Liver (tissue), 9 donors: ENCODE results near the gene EXOSC5. TPM values are rescaled to one million over a fixed set of nuclear protein-coding genes. Genes with fewer than 3 reads are reported as not detected.
A peak's percentile ranks its signal among the peaks of the same experiment; 100 is the strongest.

Experiments
- DNase-seq: peaks from one replicate; pipeline ENCODE4 v3.0.0-alpha.2; 2017; ENCODE audit warnings: low spot score
- H3K27ac ChIP-seq, 2 donors: one replicate each; pipeline ENCODE4 v1.7.0; 2013; ENCODE audit warnings: inconsistent platforms in 2 of 2, low read length in 2 of 2, control low read depth in 1 of 2, low read depth in 1 of 2, mild to moderate bottlenecking in 1 of 2
- H3K27me3 ChIP-seq, 4 donors: one replicate each; pipeline versions ENCODE4 v1.6.1 to v1.7.0; 2013; ENCODE audit warnings: low read length in 3 of 4, inconsistent platforms in 1 of 4, mild to moderate bottlenecking in 1 of 4, moderate library complexity in 1 of 4; ENCODE audit not compliant: control insufficient read depth in 4 of 4, insufficient read depth in 4 of 4
- H3K36me3 ChIP-seq, 4 donors: one replicate each; pipeline versions ENCODE4 v1.6.1 to v1.7.0; 2013; ENCODE audit warnings: low read length in 3 of 4, mild to moderate bottlenecking in 3 of 4, low read depth in 1 of 4, moderate library complexity in 1 of 4; ENCODE audit not compliant: control insufficient read depth in 4 of 4, insufficient read depth in 3 of 4
- H3K4me1 ChIP-seq, 4 donors: one replicate each; pipeline versions ENCODE4 v1.6.1 to v1.7.0; 2013; ENCODE audit warnings: low read length in 3 of 4, mild to moderate bottlenecking in 3 of 4, moderate library complexity in 1 of 4; ENCODE audit not compliant: control insufficient read depth in 4 of 4, insufficient read depth in 4 of 4
- H3K4me3 ChIP-seq, 3 donors: one replicate each; pipeline versions ENCODE4 v1.6.1 to v1.7.0; 2013; ENCODE audit warnings: low read length in 3 of 3, control low read depth in 1 of 3, low read depth in 1 of 3, mild to moderate bottlenecking in 1 of 3
- H3K9ac ChIP-seq, 2 donors: one replicate each; pipeline ENCODE4 v1.7.0; 2013; ENCODE audit warnings: low read length in 2 of 2, mild to moderate bottlenecking in 2 of 2, moderate library complexity in 2 of 2, control low read depth in 1 of 2, low read depth in 1 of 2
- H3K9me3 ChIP-seq, 4 donors: one replicate each; pipeline versions ENCODE4 v1.6.1 to v1.7.0; 2013; ENCODE audit warnings: low read length in 3 of 4; ENCODE audit not compliant: control insufficient read depth in 4 of 4
- ATF3 ChIP-seq: IDR thresholded peaks from 2 replicates; pipeline ENCODE4 v1.6.1; 2016; ENCODE audit warnings: antibody characterized with exemption
- EGR1 ChIP-seq, 2 donors: IDR thresholded peaks; 2 replicates each; pipeline ENCODE4 v1.6.1; 2016 to 2018; ENCODE audit warnings: antibody characterized with exemption in 2 of 2, low read depth in 2 of 2
- FOXA1 ChIP-seq: IDR thresholded peaks from 2 replicates; pipeline ENCODE4 v1.6.1; 2016; ENCODE audit warnings: antibody characterized with exemption
- FOXA2 ChIP-seq: IDR thresholded peaks from 2 replicates; pipeline ENCODE4 v1.6.1; 2016; ENCODE audit warnings: antibody characterized with exemption
- GABPA ChIP-seq, 2 donors: IDR thresholded peaks in 1 of 2; conservative IDR thresholded peaks in 1 of 2; 2 replicates each; pipeline ENCODE4 v1.6.1; 2016; ENCODE audit warnings: antibody characterized with exemption in 2 of 2, mild to moderate bottlenecking in 1 of 2, moderate library complexity in 1 of 2
- HNF4A ChIP-seq, 2 donors: conservative IDR thresholded peaks; 2 replicates each; pipeline ENCODE4 v1.6.1; 2016; ENCODE audit warnings: antibody characterized with exemption in 2 of 2, mild to moderate bottlenecking in 2 of 2
- HNF4G ChIP-seq: IDR thresholded peaks from 2 replicates; pipeline ENCODE4 v1.6.1; 2016; ENCODE audit warnings: antibody characterized with exemption
- JUND ChIP-seq, 2 donors: IDR thresholded peaks; 2 replicates each; pipeline ENCODE4 v1.6.1; 2016; ENCODE audit warnings: antibody characterized with exemption in 2 of 2
- MAX ChIP-seq: IDR thresholded peaks from 2 replicates; pipeline ENCODE4 v1.6.1; 2016; ENCODE audit warnings: antibody characterized with exemption
- NR2F2 ChIP-seq: IDR thresholded peaks from 2 replicates; pipeline ENCODE4 v1.6.1; 2016; ENCODE audit warnings: antibody characterized with exemption
- RAD21 ChIP-seq, 2 donors: IDR thresholded peaks; 2 replicates each; pipeline ENCODE4 v1.6.1; 2016; ENCODE audit warnings: antibody characterized with exemption in 2 of 2, mild to moderate bottlenecking in 2 of 2
- REST ChIP-seq: IDR thresholded peaks from 2 replicates; pipeline ENCODE4 v1.6.1; 2016; ENCODE audit warnings: antibody characterized with exemption, mild to moderate bottlenecking
- RXRA ChIP-seq, 2 donors: IDR thresholded peaks; 2 replicates each; pipeline ENCODE4 v1.6.1; 2017 to 2018; ENCODE audit warnings: antibody characterized with exemption in 2 of 2, mild to moderate bottlenecking in 1 of 2
- SP1 ChIP-seq: IDR thresholded peaks from 2 replicates; pipeline ENCODE4 v1.6.1; 2018; ENCODE audit warnings: antibody characterized with exemption, mild to moderate bottlenecking
- TAF1 ChIP-seq: conservative IDR thresholded peaks from 2 replicates; pipeline ENCODE4 v1.6.1; 2016; ENCODE audit warnings: antibody characterized with exemption, mild to moderate bottlenecking
- YY1 ChIP-seq: IDR thresholded peaks from 2 replicates; pipeline ENCODE4 v1.6.1; 2016; ENCODE audit warnings: antibody characterized with exemption, mild to moderate bottlenecking
- WGBS: extraction: QIAGEN DNeasy Blood & Tissue Kit; methylation state at CpG from one replicate; pipeline ENCODE4 v1.1.7; 2013; 5-methylcytosine and 5-hydroxymethylcytosine counted together
- polyA plus RNA-seq, 2 donors: library from polyadenylated mRNA; stranded (reverse) in 1 of 2; unstranded in 1 of 2; fragments of 200-250 nt in 1 of 2; fragments of >200 nt in 1 of 2; fragmentation: Nextera tagmentation in 1 of 2; extraction: Ambion mirVana in 1 of 2; gene quantifications; one replicate each; pipeline versions ENCODE4 v1.2.1 to v1.2.3, GENCODE V29; 2013 to 2015
- total RNA-seq, 2 donors: library from RNA; depleted of rRNA; stranded (reverse); fragments of >200 nt; gene quantifications; one replicate each; pipeline ENCODE4 v1.2.3, GENCODE V29; 2014
- TF ChIP-seq, protein P1 (sequence below): IDR thresholded peaks from 2 replicates; pipeline ENCODE4 v1.6.1; 2016; ENCODE audit warnings: antibody characterized with exemption
- donor health status: healthy.
- donor health status: healthy.
- donor health status: healthy.
- donor health status: healthy.
- donor health status: healthy.

EXOSC5 gene
- total and polyA plus RNA-seq, 4 donors: 8.3 to 26.7 (median 18.9) TPM

- H3K9ac ChIP-seq: no peak overlapping the region
- H3K36me3 ChIP-seq: peaks cover 0 to 4% (median 0%) of the 10 kb centered on the region in 4 donors
- TF ChIP-seq NR2F2 (peak; percentile 20), HNF4G (no peak), EGR1 (IDR thresholded peaks at IDR 0.05; ENCODE audit: low read depth in 2 of 2) (no peak)
- peaks cover 2 to 25% (median 17%) of the 10 kb centered on the region in 4 donors for H3K4me1 ChIP-seq
- no peaks in the 10 kb centered on the region for H3K27me3 ChIP-seq
- H3K4me3 ChIP-seq: no peak overlapping the region
- DNase-seq: no peak
- H3K9me3 ChIP-seq: no peaks in the 10 kb centered on the region
- H3K27ac ChIP-seq: no peak overlapping the region
- 78% methylated on average over 4 of the region's 4 CpGs for WGBS
Observed at GRCh38 chr19:41401483-41401882, 4.3 kb upstream of the EXOSC5 start.

- H3K4me3 ChIP-seq: no peak overlapping the region
- DNase-seq: no peak
- no peaks in the 10 kb centered on the region for H3K9me3 ChIP-seq
- no peak overlapping the region for H3K9ac ChIP-seq
- no peak overlapping the region for H3K27ac ChIP-seq
- H3K4me1 ChIP-seq: peaks cover 2 to 34% (median 18%) of the 10 kb centered on the region in 4 donors
- H3K36me3 ChIP-seq: peaks cover 0 to 4% (median 0%) of the 10 kb centered on the region in 4 donors
- TF ChIP-seq NR2F2: no peak
- TF ChIP-seq RAD21 (IDR thresholded peaks at IDR 0.05): no peak
- no peak for TF ChIP-seq GABPA (IDR thresholded peaks at IDR 0.05 in 1 of 2, conservative IDR thresholded peaks at IDR 0.05 in 1 of 2)
- no peak for TF ChIP-seq RXRA (IDR thresholded peaks at IDR 0.05)
- TF ChIP-seq REST: no peak
- TF ChIP-seq ATF3: no peak
- TF ChIP-seq SP1: no peak
- no peak for TF ChIP-seq EGR1 (IDR thresholded peaks at IDR 0.05; ENCODE audit: low read depth in 2 of 2)
- no peak for TF ChIP-seq FOXA2
- TF ChIP-seq HNF4A (conservative IDR thresholded peaks at IDR 0.05): no peak
- no peak for TF ChIP-seq MAX
- no peak for TF ChIP-seq FOXA1
- TF ChIP-seq JUND (IDR thresholded peaks at IDR 0.05): no peak
- WGBS: 94% methylated on average over 2 of the region's 2 CpGs
- H3K27me3 ChIP-seq: no peaks in the 10 kb centered on the region
Observed at GRCh38 chr19:41399525-41399924, 2.4 kb upstream of the EXOSC5 start.

DNA sequence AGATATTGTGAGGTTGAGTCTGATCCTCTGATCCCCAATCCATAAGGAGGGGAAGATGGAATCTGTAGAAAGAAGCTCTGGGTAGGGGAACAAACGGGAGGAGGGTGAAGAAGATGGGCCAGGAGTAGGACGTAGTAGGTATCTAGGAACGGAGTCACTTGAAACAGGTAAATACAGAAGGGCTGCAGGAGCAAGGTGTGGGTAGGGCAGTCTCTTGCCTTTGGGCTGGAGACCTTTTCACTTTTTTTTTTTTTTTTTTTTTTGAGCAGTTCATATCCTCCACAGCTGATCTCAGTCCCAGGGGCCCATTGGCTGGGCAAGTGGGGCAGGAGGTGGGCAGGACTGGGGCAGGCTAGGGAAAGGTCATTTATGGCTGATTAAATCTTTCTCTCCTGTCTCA, 1.9 kb upstream of the EXOSC5 start:
- TF ChIP-seq MAX (no peak), YY1 (no peak), NR2F2 (no peak), RXRA (IDR thresholded peaks at IDR 0.05) (no peak), REST (no peak), EGR1 (IDR thresholded peaks at IDR 0.05; ENCODE audit: low read depth in 2 of 2) (no peak), FOXA1 (no peak), HNF4A (conservative IDR thresholded peaks at IDR 0.05) (no peak), SP1 (no peak), GABPA (IDR thresholded peaks at IDR 0.05 in 1 of 2, conservative IDR thresholded peaks at IDR 0.05 in 1 of 2) (no peak), TAF1 (no peak), RAD21 (IDR thresholded peaks at IDR 0.05) (no peak)
- TF ChIP-seq, protein P1, sequence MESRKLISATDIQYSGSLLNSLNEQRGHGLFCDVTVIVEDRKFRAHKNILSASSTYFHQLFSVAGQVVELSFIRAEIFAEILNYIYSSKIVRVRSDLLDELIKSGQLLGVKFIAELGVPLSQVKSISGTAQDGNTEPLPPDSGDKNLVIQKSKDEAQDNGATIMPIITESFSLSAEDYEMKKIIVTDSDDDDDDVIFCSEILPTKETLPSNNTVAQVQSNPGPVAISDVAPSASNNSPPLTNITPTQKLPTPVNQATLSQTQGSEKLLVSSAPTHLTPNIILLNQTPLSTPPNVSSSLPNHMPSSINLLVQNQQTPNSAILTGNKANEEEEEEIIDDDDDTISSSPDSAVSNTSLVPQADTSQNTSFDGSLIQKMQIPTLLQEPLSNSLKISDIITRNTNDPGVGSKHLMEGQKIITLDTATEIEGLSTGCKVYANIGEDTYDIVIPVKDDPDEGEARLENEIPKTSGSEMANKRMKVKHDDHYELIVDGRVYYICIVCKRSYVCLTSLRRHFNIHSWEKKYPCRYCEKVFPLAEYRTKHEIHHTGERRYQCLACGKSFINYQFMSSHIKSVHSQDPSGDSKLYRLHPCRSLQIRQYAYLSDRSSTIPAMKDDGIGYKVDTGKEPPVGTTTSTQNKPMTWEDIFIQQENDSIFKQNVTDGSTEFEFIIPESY: no peak
- H3K27ac ChIP-seq: no peak overlapping the region
- H3K9me3 ChIP-seq: no peaks in the 10 kb centered on the region
- no peak overlapping the region for H3K9ac ChIP-seq
- peaks cover 0 to 4% (median 0%) of the 10 kb centered on the region in 4 donors for H3K36me3 ChIP-seq
- H3K4me1 ChIP-seq: peaks cover 2 to 34% (median 18%) of the 10 kb centered on the region in 4 donors
- H3K27me3 ChIP-seq: no peaks in the 10 kb centered on the region
- peak overlapping the region in 1 of 3 donors; percentile 99 for H3K4me3 ChIP-seq
- DNase-seq: no peak
- 88% methylated on average over 3 of the region's 3 CpGs for WGBS
